Heart right ventricle (tissue), 16 donors: ENCODE measurements around the gene FGF5. TPM values are rescaled to one million over a fixed set of nuclear protein-coding genes. Genes with fewer than 3 reads are reported as not detected.

Source experiments
- ATAC-seq, 8 donors: fragments of 200-7000 bp; cut with Tn5 transposase; one replicate each; pipeline ENCODE4 v1.9.1; 2020; ENCODE audit warnings: mild to moderate bottlenecking in 8 of 8, moderate library complexity in 8 of 8, moderate number of reproducible peaks in 1 of 8
- DNase-seq, 2 donors: peaks; one replicate each; pipeline ENCODE4 v3.0.0-alpha.2; 2020
- H3K27ac ChIP-seq, 10 donors: fragments of 200-600 bp; sonication (generic) in 2 of 10; one replicate each; pipeline versions ENCODE4 v1.5.0 to v1.8.0; 2020 to 2022; ENCODE audit warnings: mild to moderate bottlenecking in 3 of 10
- H3K27me3 ChIP-seq, 7 donors: fragments of 200-600 bp; one replicate each; pipeline ENCODE4 v1.8.0; 2021 to 2022; ENCODE audit warnings: mild to moderate bottlenecking in 2 of 7
- H3K36me3 ChIP-seq, 9 donors: fragments of 200-600 bp; sonication (generic) in 1 of 9; one replicate each; pipeline versions ENCODE4 v1.5.0 to v1.8.0; 2020 to 2022; ENCODE audit warnings: mild to moderate bottlenecking in 2 of 9
- H3K4me1 ChIP-seq, 9 donors: fragments of 200-600 bp; sonication (generic) in 1 of 9; one replicate each; pipeline versions ENCODE4 v1.5.0 to v1.8.0; 2020 to 2022; ENCODE audit warnings: mild to moderate bottlenecking in 4 of 9
- H3K4me3 ChIP-seq, 10 donors: fragments of 200-600 bp; sonication (generic) in 2 of 10; one replicate each; pipeline versions ENCODE4 v1.5.0 to v1.8.0; 2020 to 2022; ENCODE audit warnings: mild to moderate bottlenecking in 7 of 10, moderate library complexity in 2 of 10
- H3K9me3 ChIP-seq, 11 donors: fragments of 200-600 bp in 10 of 11; sonication (generic) in 2 of 11; one replicate each; pipeline versions ENCODE4 v1.5.0 to v1.8.0; 2013 to 2022; ENCODE audit warnings: mild to moderate bottlenecking in 2 of 11, control low read depth in 1 of 11, moderate library complexity in 1 of 11
- CTCF ChIP-seq, 9 donors: fragments of 200-600 bp; sonication (generic) in 2 of 9; IDR thresholded peaks; one replicate each; pipeline versions ENCODE4 v1.5.0 to v1.8.0; 2021 to 2022; ENCODE audit warnings: antibody characterized with exemption in 9 of 9, mild to moderate bottlenecking in 5 of 9, moderate library complexity in 1 of 9
- WGBS, 2 donors: extraction: QIAGEN DNeasy Blood & Tissue Kit; methylation state at CpG; one replicate each; pipeline ENCODE4 v1.1.7; 2013; ENCODE audit warnings: inconsistent platforms in 1 of 2; 5-methylcytosine and 5-hydroxymethylcytosine counted together
- intact Hi-C, 10 donors: fragments of 100-400 bp; cut with DNase I; formaldehyde crosslinking; loops; one replicate each; pipeline versions ENCODE4 v1.11.1 to v1.14.2; 2022
- polyA plus RNA-seq, 2 donors: library from polyadenylated mRNA; stranded (reverse); fragments of 200-250 nt; gene quantifications; one replicate each; pipeline ENCODE4 v1.2.3, GENCODE V29; 2013
- total RNA-seq, 10 donors: library from RNA; stranded (reverse); fragmentation: NEBNext Ultra II Directional in 3 of 10; extraction: Animal tissue kit (Norgen Biotek cat#: 25700) in 3 of 10; gene quantifications; one replicate each; pipeline versions ENCODE4 v1.2.1 to v1.2.4, GENCODE V29; 2021 to 2023
- donor health status: Arrhythmogenic right ventricular cardiomyopathy.
- donor health status: ischemic (EF 13 %, LVEDD 7.1; RV severe dilation, severe dysfunction).
- donor health status: healthy with polysubstance abuse.
- donor health status: DM: no; HTN: yes; CAD: no.
- donor health status: DM: no; HTN: no; CAD: no.
- donor health status: ischemic (EF 25% LVEDD 6.9; RV normal size, moderate dysfunction).
- donor health status: ischemic (EF 25% LVEDD 5.7; RV mildly dilated, moderate dysfunction).
- donor health status: healthy.
- donor health status: DM: yes; HTN: yes; CAD: no.
- donor health status: Ischemic cardiomyopathy.
- donor health status: ischemic (EF 35%, LVEDD 5.7; RV mildly dilated, moderate dysfunction).
- donor health status: nonischemic (EF 11% LVEDD 7.7; RV severe dilation, severe dysfunction).
- donor health status: DM: yes; HTN: yes; CAD: no.
- donor health status: PGD.
- donor health status: ischemic (EF 29% LVEDD 5.4; RV normal size, mild dysfunction).
- donor health status: nonischemic (EF 23%, LVEDD 6.1; RV moderate dilation, normal function).

FGF5 gene
- total and polyA plus RNA-seq, 12 donors = 0.05 to 1.0 (median 0.51) TPM; not detected in 3

- no peak for ATAC-seq
- Histone ChIP-seq H3K36me3 (no peaks in the 10 kb centered on the region), H3K27me3 (peaks cover 0 to 77% (median 51%) of the 10 kb centered on the region in 7 donors), H3K4me1 (peaks cover 0 to 15% (median 13%) of the 10 kb centered on the region in 9 donors), H3K4me3 (no peak overlapping the region), H3K9me3 (no peaks in the 10 kb centered on the region), H3K27ac (no peak overlapping the region)
- TF ChIP-seq CTCF (IDR thresholded peaks at IDR 0.05) = no peak
- intact Hi-C loops = no loop called here
- 0 to 67% methylated on average over 1 of the region's 1 CpG for WGBS, 2 donors
- no peak for DNase-seq
Observed at GRCh38 chr4:80270868-80271267, 4.4 kb downstream of the FGF5 start.

GRCh38 chr4:80271801-80272200 is 5.3 kb downstream of the FGF5 start:
- ATAC-seq (no peak), DNase-seq (no peak)
- H3K9me3 ChIP-seq = no peaks in the 10 kb centered on the region
- WGBS, 2 donors = 79 to 87% methylated on average over 3 of the region's 3 CpGs
- TF ChIP-seq CTCF (IDR thresholded peaks at IDR 0.05) = no peak
- H3K27me3 ChIP-seq = peaks cover 0 to 69% (median 42%) of the 10 kb centered on the region in 7 donors
- H3K27ac ChIP-seq = no peak overlapping the region
- intact Hi-C loops = no loop called here
- H3K4me3 ChIP-seq = no peak overlapping the region
- H3K4me1 ChIP-seq = peaks cover 0 to 5% (median 4%) of the 10 kb centered on the region in 9 donors
- H3K36me3 ChIP-seq = no peaks in the 10 kb centered on the region

GRCh38 chr4:80276931-80277330 is 10.5 kb downstream of the FGF5 start:
- DNase-seq (no peak), ATAC-seq (no peak)
- no peak for TF ChIP-seq CTCF (IDR thresholded peaks at IDR 0.05)
- Histone ChIP-seq H3K4me3 (no peak overlapping the region), H3K4me1 (no peaks in the 10 kb centered on the region), H3K27me3 (peaks cover 0 to 21% (median 9%) of the 10 kb centered on the region in 7 donors), H3K36me3 (no peaks in the 10 kb centered on the region), H3K9me3 (no peaks in the 10 kb centered on the region), H3K27ac (no peak overlapping the region)
- intact Hi-C loops = no loop called here

GRCh38 chr4:80279751-80280150 is 13.3 kb downstream of the FGF5 start:
- no peak for DNase-seq
- intact Hi-C loops = no loop called here
- ATAC-seq = no peak

More at GRCh38 chr4:80279751-80280150, 13.3 kb downstream of the FGF5 start:
- no peak for TF ChIP-seq CTCF (IDR thresholded peaks at IDR 0.05)
- WGBS, 2 donors = 88 to 89% methylated on average over 1 of the region's 1 CpG
- peaks cover 0 to 12% (median 3%) of the 10 kb centered on the region in 7 donors for H3K27me3 ChIP-seq
- H3K27ac ChIP-seq = no peak overlapping the region
- no peak overlapping the region for H3K4me3 ChIP-seq
- no peaks in the 10 kb centered on the region for H3K36me3 ChIP-seq
- no peaks in the 10 kb centered on the region for H3K4me1 ChIP-seq
- H3K9me3 ChIP-seq = no peaks in the 10 kb centered on the region
